Neural progenitor cell (in vitro differentiated cells): Measurements from ENCODE around the gene PAK4.

Experiments used
- EZH2 ChIP-seq: fragments of 200-600 bp; sonication (generic); IDR thresholded peaks from 2 replicates; pipeline ENCODE4 v1.6.1; 2017; ENCODE audit warnings: antibody characterized with exemption, mild to moderate bottlenecking, moderate library complexity
- TF ChIP-seq, protein P1 (sequence below): fragments of 200-600 bp; sonication (generic); IDR thresholded peaks from 2 replicates; pipeline ENCODE4 v1.5.1; 2017; ENCODE audit warnings: antibody characterized with exemption, mild to moderate bottlenecking

DNA sequence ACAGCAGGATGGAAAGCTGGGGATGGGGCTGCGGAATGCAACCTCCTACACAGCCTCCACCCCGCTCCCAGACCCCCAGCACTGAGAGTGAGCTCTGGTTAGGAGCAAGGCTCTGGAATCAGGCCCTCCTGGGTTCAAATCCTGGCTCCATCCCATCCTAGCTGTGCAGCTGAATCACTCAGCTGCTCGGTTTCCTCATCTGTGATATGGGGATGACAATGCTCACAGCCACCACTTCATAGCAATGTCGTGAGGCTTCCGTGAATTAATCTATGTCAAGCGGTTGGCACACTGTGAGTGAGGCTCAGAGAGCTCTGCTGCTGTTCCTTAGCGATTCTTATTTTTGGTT is 40.9 kb upstream of the PAK4 start:
- TF ChIP-seq, protein P1, sequence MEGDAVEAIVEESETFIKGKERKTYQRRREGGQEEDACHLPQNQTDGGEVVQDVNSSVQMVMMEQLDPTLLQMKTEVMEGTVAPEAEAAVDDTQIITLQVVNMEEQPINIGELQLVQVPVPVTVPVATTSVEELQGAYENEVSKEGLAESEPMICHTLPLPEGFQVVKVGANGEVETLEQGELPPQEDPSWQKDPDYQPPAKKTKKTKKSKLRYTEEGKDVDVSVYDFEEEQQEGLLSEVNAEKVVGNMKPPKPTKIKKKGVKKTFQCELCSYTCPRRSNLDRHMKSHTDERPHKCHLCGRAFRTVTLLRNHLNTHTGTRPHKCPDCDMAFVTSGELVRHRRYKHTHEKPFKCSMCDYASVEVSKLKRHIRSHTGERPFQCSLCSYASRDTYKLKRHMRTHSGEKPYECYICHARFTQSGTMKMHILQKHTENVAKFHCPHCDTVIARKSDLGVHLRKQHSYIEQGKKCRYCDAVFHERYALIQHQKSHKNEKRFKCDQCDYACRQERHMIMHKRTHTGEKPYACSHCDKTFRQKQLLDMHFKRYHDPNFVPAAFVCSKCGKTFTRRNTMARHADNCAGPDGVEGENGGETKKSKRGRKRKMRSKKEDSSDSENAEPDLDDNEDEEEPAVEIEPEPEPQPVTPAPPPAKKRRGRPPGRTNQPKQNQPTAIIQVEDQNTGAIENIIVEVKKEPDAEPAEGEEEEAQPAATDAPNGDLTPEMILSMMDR, result no peak
- TF ChIP-seq EZH2, result no peak
